ENCODE results near the gene HOXA7. TPM values are rescaled to one million over a fixed set of nuclear protein-coding genes. Genes with fewer than 3 reads are reported as not detected.

The HOXA7 gene
- total RNA-seq, 1 donor from 2014 or later, result not detected

DNA sequence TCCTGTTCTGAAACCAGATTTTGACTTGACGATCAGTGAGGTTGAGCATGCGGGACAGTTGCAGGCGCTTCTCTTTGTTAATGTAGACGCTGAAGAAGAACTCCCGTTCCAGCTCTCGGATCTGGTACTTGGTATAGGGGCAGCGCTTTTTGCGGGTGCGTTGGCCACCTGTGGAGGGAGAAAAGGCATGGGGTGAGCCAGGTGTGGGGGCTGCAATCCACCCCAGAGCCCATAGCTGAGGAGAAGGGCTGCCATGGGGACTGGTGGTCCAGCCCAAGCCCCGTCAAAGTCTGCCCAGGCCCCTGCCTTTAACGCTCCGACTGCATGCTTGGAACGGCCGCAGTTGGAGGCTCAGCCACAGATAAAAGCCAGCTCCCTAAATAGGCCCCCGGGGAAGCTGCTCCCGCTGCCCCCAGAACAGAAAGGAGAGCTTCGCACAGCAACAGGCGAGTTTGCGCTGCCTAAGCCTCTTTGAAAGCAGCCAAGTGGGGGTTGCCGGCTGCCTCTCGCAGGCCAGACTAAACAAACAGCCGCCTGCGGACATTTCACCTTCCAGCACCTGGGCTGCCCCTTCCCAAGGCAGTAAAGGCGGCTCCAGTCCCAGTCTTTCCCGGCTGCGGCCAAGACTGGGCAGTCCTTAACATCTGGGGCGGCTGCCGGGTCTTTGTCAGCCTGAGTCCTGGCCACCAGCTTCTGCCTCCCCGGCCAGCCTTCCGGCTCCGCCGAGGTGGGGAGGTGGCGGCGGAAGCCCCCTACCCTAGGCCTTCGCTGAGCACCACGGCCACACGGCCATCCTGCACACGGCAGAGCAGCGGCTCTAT is 26.6 kb upstream of the HOXA7 start:
- intact Hi-C loops (cut with micrococcal nuclease), result no loop called here

- intact Hi-C loops (cut with micrococcal nuclease), result no loop called here
These were observed 25.9 kb upstream of the HOXA7 start for GRCh38 chr7:27182285-27182841.

DNA sequence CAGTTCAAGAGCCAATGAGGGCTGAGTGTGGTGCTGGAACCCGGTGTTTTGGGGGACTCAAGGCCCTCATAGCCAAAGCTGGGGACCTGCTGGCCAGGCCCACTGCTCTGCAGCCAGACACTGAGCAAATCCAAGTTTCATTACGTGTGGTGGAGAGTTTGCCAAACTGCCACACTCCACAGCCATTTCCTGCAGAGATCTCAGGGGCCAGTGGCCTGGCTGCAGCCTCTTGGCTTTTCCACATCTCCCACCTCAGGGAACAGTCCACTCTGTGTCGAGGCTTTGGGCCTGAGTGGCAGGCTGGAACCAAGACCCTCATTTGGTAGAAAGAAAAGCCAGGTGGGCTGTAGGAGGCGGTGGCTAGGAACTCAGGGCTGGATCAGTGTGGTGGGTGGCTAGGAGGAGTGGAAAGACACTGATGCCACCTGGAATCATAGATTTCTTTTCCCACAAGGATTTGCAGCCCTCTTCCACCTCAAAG is 25.4 kb upstream of the HOXA7 start:
- intact Hi-C loops (cut with micrococcal nuclease), result no loop called here

- intact Hi-C loops (cut with micrococcal nuclease), result no loop called here
These were observed 24.3 kb upstream of the HOXA7 start for GRCh38 chr7:27180431-27181420.

DNA sequence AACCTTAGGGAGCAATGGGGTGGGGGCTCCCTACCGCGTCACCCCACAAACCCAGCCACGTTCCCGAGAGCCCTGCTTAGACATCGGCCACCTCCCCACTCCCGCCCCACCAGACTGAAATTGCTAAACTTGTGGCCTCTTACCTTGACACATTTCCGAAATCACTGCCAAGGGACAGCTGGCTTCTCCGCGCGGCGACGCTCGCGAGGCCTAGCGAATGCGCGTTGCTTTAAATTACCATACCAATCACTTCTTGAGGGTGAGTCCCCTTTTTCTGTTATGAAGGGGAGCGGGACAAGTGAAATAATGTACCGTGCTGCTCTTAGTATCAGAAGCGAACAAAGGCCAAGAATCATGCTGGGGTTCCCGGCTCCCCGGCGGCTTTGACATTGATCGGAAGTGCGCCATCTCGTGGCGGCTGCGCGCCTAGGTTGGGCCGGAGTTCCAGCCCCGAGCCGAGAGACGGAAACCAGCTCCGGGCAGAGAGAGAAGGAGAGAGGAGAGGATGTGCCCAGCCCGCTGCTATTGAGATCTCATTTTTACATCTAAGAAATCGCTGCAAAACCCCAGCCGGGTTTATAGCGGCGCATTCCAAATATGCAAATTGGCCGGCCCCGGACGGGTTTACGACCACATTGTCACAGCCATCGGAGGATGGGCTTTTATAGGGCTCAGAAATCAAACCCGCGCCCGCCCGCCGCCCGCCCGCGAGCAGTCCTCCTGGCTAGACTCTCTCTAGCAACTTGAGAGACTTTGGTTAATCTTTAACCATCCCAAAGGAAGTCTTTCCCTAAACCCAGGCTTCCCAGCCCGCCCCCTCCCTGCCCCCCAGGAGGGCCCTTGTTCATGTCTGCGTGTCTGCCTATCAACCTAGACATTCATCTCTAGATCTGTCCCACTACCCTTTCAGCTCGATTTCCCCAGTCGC is 23.3 kb upstream of the HOXA7 start:
- intact Hi-C loops (cut with micrococcal nuclease), result no loop called here

GRCh38 chr7:27179030-27179429 is 22.6 kb upstream of the HOXA7 start:
- intact Hi-C loops (cut with micrococcal nuclease), result no loop called here

GRCh38 chr7:27178366-27178765 is 21.9 kb upstream of the HOXA7 start:
- intact Hi-C loops (cut with micrococcal nuclease), result no loop called here

DNA sequence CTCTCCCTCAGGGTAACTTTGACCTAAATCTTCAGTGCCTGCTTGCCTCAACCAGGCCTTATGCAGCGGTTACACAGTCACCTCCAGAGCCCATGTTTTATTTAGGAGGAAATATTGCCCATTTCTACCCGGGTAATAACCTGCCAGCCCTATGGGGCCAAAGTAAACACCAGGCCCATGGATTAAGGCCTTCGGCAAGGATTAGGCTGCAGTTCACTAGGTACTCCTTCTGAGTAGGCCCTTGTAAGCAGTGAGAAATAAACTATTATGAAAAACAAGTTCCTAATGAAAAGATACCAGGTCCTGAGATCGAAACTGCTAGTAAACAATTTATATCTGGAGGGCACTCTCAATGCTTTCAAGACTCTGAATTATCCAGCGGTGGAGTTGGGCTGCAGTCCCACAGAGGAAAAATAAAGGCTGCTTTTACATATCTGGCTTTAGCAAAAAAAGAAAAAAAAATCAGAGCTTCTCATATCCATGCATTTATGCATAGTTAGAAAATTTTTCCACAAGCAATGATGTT is 21.4 kb upstream of the HOXA7 start:
- intact Hi-C loops (cut with micrococcal nuclease), result no loop called here

DNA sequence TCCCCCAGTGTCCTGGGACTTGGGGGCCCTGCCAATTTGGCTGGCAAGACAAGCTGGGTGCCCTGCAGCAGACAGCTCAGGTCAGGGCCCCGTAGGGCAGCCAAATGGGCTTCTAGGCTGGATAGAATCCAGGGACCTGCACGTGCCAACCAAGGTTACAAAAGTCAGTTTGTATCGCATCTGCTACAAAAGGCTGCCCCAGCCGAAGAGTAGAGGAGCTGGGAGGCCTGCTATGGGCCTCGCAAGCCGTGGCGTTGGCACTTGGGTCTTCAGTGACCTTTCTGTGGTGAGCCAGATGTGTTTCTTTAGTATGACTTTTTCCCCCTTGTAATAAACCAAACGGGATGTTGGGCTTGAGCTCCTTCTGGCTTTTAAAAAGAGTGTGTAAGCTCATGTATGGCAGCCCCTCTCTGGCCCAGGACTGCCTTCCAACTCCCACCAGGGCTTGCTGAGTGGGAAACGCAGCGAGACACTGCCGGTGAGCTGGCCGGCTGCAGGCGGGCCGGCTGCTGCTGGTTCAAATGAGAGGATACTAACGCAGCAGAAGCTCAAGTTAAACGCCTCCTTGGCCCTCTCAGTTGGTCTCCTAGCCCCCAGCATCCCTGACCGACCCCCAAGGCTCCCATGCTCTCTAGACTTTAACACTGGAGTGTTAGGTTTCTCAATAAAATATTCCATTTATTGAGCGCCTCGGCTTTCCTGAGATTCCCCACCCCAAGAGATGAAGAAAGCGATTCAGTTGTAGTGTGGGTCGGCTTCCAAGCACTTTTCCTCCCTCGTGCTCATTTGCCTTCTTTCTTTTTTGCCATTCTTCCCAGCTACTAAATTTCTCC is 20.7 kb upstream of the HOXA7 start:
- intact Hi-C loops (cut with micrococcal nuclease), result no loop called here

DNA sequence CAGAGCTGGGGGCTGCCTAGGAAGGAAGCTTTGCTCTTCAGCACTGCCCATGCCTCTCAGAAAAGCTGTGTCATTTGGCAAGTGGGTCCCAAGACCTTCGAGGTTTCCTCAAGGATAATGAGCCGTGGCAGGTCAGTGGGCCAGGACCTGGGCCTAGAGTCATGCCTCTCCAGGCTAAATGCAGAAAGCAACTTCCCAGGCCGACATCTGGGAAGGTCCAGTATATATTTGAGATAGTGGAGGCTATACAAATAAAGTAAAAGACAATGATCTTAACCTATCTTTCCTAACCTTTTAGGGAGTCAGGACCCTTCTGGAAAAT is 20.0 kb upstream of the HOXA7 start:
- intact Hi-C loops (cut with micrococcal nuclease), result no loop called here

GRCh38 chr7:27175626-27176523 is 19.4 kb upstream of the HOXA7 start:
- intact Hi-C loops (cut with micrococcal nuclease), result no loop called here

GRCh38 chr7:27174874-27175625 is 18.6 kb upstream of the HOXA7 start:
- intact Hi-C loops (cut with micrococcal nuclease), result loop anchor here (5.0 kb wide), 1 partner anchor 67 kb away; the partner anchor contains the start of gene EVX1

DNA sequence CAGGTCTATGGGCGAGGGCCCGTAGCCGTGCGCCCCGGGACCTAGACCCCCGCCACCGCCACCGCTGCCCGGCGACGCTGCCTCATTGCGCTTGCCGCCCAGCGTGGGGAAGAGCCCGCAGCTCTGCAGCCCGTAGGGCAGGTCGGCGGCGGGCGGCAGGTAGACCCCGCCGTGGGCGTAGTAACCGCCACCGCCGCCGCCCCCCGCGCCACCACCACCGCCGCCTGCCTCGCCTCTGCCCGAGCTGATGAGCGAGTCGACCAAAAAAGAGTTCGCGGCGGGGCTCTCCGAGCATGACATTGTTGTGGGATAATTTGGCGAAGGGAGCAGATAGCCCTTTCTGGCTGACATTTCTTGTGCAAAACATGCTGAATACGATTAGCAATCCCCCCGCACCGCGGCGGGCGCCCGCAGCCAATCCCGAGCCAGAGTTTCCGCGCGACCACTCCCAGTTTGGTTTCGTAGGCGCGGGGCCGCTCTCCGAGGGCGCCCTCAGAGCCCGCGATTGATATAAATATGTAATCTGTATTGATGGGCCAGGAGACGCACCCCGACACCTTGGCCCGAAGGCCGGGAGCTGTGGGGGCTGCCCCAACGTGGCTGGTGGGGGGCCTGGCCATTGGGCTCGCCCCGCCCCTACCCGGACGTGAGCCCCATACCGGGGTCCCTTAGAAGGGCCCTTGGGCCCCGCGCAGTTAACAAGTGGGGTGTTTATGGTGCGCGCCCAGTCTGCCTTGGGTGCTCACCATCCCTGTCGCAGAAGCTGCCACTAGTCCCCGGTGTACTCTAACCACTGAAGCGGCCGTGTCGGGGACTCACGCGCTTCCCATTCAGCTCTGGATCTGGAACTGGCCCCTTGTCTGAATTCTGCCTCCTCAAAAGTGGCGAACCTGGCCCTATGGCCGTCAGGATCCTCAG is 17.7 kb upstream of the HOXA7 start, which contains the start of gene HOXA10:
HOXA10 (minus strand) TSS at position 365 of the 918 bp plus-strand sequence; CDS start at position 351, 14 bp downstream.
- intact Hi-C loops (cut with micrococcal nuclease), result loop anchor here (2.0 to 5.0 kb wide), 2 partner anchors 15 to 68 kb away; partner anchors contain the start of gene EVX1

GRCh38 chr7:27173511-27173955 is 17.1 kb upstream of the HOXA7 start:
- intact Hi-C loops (cut with micrococcal nuclease), result loop anchor here (2.0 to 5.0 kb wide), 2 partner anchors 15 to 69 kb away; partner anchors contain the start of gene EVX1

DNA sequence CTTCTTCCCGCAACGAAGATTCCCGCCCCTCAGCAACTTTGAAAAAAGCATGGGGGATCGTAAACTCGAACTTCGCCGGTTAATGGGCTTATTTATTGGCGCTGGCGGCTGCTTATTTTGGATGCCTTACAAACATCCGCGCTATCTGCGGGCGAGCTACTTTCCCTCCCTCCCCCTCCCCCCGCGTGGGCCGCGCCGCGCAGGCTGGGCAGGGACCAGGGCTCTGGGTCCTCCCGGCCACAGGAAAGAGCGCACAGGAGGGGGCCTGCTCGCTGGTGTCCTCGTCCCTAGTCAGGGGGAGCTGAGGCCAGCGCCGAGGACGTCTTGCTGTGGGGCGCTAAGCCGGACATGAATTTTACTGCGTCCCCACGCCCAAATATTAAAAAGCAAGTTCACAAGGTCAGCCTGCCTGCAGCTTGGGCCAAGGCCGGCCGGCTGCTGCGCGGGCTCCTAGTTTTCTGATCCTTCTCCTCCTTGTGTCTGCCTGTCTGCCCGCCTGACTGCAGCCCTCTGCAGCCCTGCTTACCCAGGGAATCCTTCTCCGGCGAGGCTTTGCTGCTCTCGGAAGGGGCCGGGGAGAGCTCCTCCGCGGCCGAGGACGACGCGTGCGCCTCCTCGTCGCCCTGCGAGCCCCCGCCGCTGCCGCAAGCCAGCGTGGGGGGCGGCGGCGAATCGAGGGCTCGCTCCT is 16.5 kb upstream of the HOXA7 start:
- intact Hi-C loops (cut with micrococcal nuclease), result loop anchor here (2.0 to 5.0 kb wide), 2 partner anchors 14 to 69 kb away; partner anchors contain the start of gene EVX1

All from T-helper 2 cell treated with Interferon-gamma antibody and Interleukin-4, amounts not matched to agents 100 ng/mL and 5 ng/mL, for 36 hours (primary cell).